PFSK-1 (cell line): Measurements from ENCODE around the gene GSTP1.
A peak's percentile ranks its signal among the peaks of the same experiment; 100 is the strongest.

Source experiments
- FOXP2 ChIP-seq: optimal IDR thresholded peaks from 2 replicates; pipeline ENCODE3; 2011; ENCODE audit warnings: borderline replicate concordance, control low read depth, inconsistent platforms; ENCODE audit not compliant: insufficient read depth; ENCODE audit errors: extremely low read length, extremely low read depth
- POLR2AphosphoS5 ChIP-seq: IDR thresholded peaks from 2 replicates; pipeline ENCODE4 v1.6.1; 2012; ENCODE audit warnings: low read depth, mild to moderate bottlenecking, control low read depth, low read length, moderate library complexity
- SIN3A ChIP-seq: IDR thresholded peaks from 2 replicates; pipeline ENCODE4 v1.6.1; 2012; ENCODE audit warnings: mild to moderate bottlenecking, low read length, moderate library complexity, borderline replicate concordance; ENCODE audit not compliant: insufficient read depth
- TAF1 ChIP-seq: IDR thresholded peaks from 2 replicates; pipeline ENCODE4 v1.6.1; 2012; ENCODE audit warnings: low read length, control low read depth, borderline replicate concordance; ENCODE audit not compliant: insufficient read depth
- TF ChIP-seq, protein P1 (sequence below), 2 experiments: IDR thresholded peaks; 2 replicates each; pipeline versions ENCODE4 v1.6.1 to v1.8.0; 2011 to 2012; ENCODE audit warnings: low read depth in 2 of 2, low read length in 2 of 2, control low read depth in 1 of 2, inconsistent platforms in 1 of 2, mild to moderate bottlenecking in 1 of 2, moderate library complexity in 1 of 2; ENCODE audit not compliant: insufficient read depth in 1 of 2

Gene GSTP1

DNA sequence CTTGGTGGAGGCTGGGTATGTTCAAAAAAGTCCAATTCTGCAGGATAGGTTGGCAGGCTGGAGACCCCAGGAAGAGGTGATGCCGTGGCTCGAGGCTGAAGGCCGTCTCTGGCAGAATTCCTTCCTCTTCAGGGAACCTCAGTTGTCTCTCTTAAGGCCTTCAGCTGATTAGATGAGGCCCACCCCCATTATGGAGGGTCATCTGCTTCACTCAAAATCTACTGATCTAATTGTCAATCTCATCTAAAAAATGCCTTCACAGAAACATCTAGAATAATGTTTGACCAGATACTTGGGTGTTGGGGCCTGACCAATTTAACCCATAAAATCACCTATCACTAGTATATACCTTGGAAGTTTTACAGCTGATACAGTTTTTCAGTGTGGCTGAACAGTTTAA is 27.4 kb upstream of the GSTP1 start:
- TF ChIP-seq POLR2AphosphoS5 (no peak), SIN3A (no peak), FOXP2 (no peak), TAF1 (no peak)
- TF ChIP-seq, protein P1, sequence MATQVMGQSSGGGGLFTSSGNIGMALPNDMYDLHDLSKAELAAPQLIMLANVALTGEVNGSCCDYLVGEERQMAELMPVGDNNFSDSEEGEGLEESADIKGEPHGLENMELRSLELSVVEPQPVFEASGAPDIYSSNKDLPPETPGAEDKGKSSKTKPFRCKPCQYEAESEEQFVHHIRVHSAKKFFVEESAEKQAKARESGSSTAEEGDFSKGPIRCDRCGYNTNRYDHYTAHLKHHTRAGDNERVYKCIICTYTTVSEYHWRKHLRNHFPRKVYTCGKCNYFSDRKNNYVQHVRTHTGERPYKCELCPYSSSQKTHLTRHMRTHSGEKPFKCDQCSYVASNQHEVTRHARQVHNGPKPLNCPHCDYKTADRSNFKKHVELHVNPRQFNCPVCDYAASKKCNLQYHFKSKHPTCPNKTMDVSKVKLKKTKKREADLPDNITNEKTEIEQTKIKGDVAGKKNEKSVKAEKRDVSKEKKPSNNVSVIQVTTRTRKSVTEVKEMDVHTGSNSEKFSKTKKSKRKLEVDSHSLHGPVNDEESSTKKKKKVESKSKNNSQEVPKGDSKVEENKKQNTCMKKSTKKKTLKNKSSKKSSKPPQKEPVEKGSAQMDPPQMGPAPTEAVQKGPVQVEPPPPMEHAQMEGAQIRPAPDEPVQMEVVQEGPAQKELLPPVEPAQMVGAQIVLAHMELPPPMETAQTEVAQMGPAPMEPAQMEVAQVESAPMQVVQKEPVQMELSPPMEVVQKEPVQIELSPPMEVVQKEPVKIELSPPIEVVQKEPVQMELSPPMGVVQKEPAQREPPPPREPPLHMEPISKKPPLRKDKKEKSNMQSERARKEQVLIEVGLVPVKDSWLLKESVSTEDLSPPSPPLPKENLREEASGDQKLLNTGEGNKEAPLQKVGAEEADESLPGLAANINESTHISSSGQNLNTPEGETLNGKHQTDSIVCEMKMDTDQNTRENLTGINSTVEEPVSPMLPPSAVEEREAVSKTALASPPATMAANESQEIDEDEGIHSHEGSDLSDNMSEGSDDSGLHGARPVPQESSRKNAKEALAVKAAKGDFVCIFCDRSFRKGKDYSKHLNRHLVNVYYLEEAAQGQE (IDR thresholded peaks at IDR 0.05; ENCODE audit: insufficient read depth in 1 of 2, low read depth in 2 of 2, low read length in 2 of 2), result no peak

DNA sequence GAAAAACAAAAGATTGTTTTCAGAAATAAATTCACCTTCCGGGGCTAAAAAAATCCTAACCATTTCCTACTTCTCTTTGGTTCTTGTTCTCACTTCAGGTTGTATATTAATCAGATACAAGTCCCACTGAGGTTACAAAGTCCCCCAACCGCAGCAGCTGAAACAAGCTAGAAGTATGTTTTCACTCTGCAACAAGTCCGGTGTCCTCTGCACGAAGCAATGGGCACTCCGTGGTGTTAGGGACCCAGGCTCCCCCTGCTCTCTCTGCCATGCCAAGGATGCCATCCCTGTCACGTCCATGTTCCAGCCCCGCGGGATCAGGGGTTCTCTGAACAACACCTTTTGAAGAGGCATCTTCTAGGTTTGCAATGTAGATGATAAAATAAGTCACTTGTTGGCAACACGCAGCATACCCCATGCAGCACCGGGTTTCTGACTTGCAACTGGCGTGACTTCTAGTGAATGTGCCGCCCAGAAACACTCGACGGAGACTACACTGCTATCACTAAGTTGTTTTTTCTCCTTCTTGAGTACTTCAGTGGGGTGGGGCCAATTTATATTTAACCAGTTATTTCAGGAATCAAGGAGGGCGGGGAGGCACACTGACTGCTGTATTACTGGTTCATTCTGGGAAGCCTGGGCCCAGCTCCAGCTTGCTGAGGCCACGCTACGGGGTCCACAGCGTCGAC is 25.4 kb upstream of the GSTP1 start:
- no peak for TF ChIP-seq SIN3A
- TF ChIP-seq, protein P1 (IDR thresholded peaks at IDR 0.05; ENCODE audit: insufficient read depth in 1 of 2, low read depth in 2 of 2, low read length in 2 of 2), result no peak
- TF ChIP-seq TAF1, result no peak
- TF ChIP-seq FOXP2, result no peak
- TF ChIP-seq POLR2AphosphoS5, result no peak

DNA sequence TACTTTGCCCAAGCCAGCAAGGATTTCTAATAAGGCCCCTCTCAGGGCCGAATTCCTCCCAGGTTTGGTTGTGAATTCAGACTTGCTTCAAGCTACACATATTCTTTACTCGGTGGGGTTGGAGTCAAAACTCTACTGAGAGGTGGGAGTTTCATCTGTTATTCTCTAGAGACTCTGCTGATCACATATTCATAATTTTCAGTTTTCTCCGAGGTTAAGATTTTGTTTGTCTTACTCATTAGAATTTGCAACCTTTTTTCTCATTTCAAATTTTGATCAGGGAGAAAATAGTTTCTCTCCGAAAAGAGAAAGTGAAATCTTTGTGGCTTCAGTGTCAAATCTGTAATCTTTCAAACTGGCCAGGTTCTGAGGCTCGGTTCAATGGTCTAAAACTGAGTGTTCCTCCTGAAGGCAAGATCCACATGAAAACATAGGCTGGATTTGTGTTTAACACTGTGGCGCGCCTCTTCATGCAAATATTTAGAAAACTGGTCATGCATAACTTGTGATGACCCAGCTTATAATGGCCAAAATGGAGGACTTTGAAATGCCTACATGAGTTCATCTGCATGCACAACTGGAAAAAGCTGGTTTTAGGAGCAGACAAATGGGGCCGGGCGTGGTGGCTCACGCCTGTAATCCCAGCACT is 21.5 kb upstream of the GSTP1 start:
- no peak for TF ChIP-seq SIN3A
- TF ChIP-seq TAF1, result no peak
- TF ChIP-seq, protein P1 (IDR thresholded peaks at IDR 0.05; ENCODE audit: insufficient read depth in 1 of 2, low read depth in 2 of 2, low read length in 2 of 2), result no peak

DNA sequence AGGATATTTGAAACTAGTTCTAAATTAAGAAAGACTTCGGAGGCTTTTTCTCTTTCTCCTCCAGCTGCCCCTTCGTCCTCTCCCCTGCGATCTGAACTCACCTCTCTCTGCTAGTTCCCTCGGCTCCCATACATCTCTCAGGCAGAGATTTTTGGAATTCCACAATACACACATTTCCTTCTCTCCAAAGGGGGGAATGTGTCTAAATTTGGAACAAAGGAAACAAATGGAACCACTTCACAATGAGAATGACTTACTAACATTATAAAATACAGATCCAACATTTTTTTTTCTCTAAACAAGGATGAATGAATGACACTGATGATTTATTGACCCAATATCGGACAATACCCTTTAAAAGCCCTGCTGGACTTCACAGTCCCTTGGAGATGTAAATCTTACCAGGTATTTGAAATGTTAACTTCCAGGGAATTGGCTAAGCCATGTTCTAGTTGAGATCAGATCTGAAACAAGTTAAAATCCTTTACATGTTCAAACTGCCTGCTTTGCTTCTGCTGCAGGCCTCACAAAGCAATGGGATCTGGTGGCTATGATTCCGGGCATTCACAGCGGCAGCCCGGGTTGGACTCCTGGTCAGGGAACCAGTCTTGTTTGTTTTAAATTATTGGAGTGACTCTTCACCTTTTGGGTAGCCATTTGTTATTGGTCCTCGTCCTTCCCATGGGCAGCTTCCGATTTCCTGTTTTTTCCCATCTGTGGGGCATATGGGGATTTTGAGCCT is 20.5 kb upstream of the GSTP1 start:
- TF ChIP-seq POLR2AphosphoS5, result no peak
- TF ChIP-seq TAF1, result no peak
- TF ChIP-seq SIN3A, result no peak
- TF ChIP-seq FOXP2, result no peak
- TF ChIP-seq, protein P1 (IDR thresholded peaks at IDR 0.05; ENCODE audit: insufficient read depth in 1 of 2, low read depth in 2 of 2, low read length in 2 of 2), result 0 out of 4 replicates have a peak, but pooled peaks of 1 of the 2 experiments have one; percentile 17

DNA sequence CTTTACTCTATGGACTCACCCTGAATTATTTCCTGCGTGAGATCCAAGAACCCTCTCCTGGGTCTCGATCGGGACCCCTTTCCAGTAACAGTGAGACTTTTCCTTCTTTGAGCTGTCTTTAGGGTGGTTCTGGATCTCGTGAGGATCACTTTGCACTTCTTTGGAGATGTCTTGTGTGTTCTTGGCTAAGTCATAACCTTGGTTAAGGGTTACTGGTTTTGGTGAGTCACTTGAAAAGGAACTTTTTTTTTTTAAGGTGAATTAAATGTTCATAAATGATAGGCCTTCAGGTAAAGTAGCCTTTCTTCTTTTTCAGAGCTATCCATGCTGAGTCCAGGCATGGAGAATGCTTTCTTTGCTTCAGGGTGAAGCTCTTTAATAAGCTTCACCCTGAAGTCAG is 19.4 kb upstream of the GSTP1 start:
- TF ChIP-seq POLR2AphosphoS5 (no peak), SIN3A (no peak), FOXP2 (no peak), TAF1 (no peak)
- TF ChIP-seq, protein P1 (IDR thresholded peaks at IDR 0.05; ENCODE audit: insufficient read depth in 1 of 2, low read depth in 2 of 2, low read length in 2 of 2), result no peak
